Measurements from ENCODE around the gene MON2. TPM values are rescaled to one million over a fixed set of nuclear protein-coding genes. Genes with fewer than 3 reads are reported as not detected.

Gene MON2
- total and polyA plus RNA-seq, 2 donors from 2014 or later = 11.6 to 57.9 TPM

GRCh38 chr12:62537551-62537950, 70.9 kb downstream of the MON2 start:
- peaks cover 0 to 13% (median 0%) of the 10 kb centered on the region in 3 donors for H3K4me1 ChIP-seq (ENCODE audit: control insufficient read depth in 2 of 3, insufficient read depth in 2 of 3, low read depth in 1 of 3, low read length in 3 of 3)
- intact Hi-C loops (cut with DNase I) = no loop called here

GRCh38 chr12:62540354-62540753, 73.7 kb downstream of the MON2 start:
- no peak overlapping the region for H3K9ac ChIP-seq (ENCODE audit: low read length in 3 of 3)
- H3K27ac ChIP-seq (ENCODE audit: low read depth in 2 of 2, low read length in 2 of 2) = no peak overlapping the region
- intact Hi-C loops (cut with DNase I) = no loop called here
- no peaks in the 10 kb centered on the region for H3K9me3 ChIP-seq (ENCODE audit: control insufficient read depth in 2 of 3, insufficient read depth in 1 of 3, low read length in 3 of 3)
- H3K36me3 ChIP-seq (ENCODE audit: control insufficient read depth in 2 of 3, insufficient read depth in 3 of 3, low read length in 3 of 3) = peaks cover 0 to 12% (median 7%) of the 10 kb centered on the region in 3 donors
- H3K27me3 ChIP-seq (ENCODE audit: control insufficient read depth, insufficient read depth, low read length) = no peaks in the 10 kb centered on the region
- H3K4me1 ChIP-seq (ENCODE audit: control insufficient read depth in 2 of 3, insufficient read depth in 2 of 3, low read depth in 1 of 3, low read length in 3 of 3) = peaks cover 0 to 7% (median 0%) of the 10 kb centered on the region in 3 donors
- no peak for DNase-seq
- no peak overlapping the region for H3K4me3 ChIP-seq (ENCODE audit: low read length in 3 of 3)
- TF ChIP-seq CTCF (IDR thresholded peaks at IDR 0.05; ENCODE audit: borderline replicate concordance, extremely low read depth, insufficient read depth) = no peak
- FAIRE-seq = no peak

More at GRCh38 chr12:62537551-62537950, 70.9 kb downstream of the MON2 start:
- Histone ChIP-seq H3K27ac (ENCODE audit: low read depth in 2 of 2, low read length in 2 of 2) (no peak overlapping the region), H3K9ac (ENCODE audit: low read length in 3 of 3) (no peak overlapping the region), H3K9me3 (ENCODE audit: control insufficient read depth in 2 of 3, insufficient read depth in 1 of 3, low read length in 3 of 3) (no peaks in the 10 kb centered on the region), H3K36me3 (ENCODE audit: control insufficient read depth in 2 of 3, insufficient read depth in 3 of 3, low read length in 3 of 3) (peaks cover 3 to 7% (median 5%) of the 10 kb centered on the region in 3 donors), H3K27me3 (ENCODE audit: control insufficient read depth, insufficient read depth, low read length) (no peaks in the 10 kb centered on the region), H3K4me3 (ENCODE audit: low read length in 3 of 3) (no peak overlapping the region)
- FAIRE-seq (peak; percentile 85), DNase-seq (peak in 1 of 5 donors; percentile 17)
- TF ChIP-seq CTCF (IDR thresholded peaks at IDR 0.05; ENCODE audit: borderline replicate concordance, extremely low read depth, insufficient read depth) = no peak

- intact Hi-C loops (cut with DNase I) = no loop called here
Measured at GRCh38 chr12:62542814-62543213, 76.2 kb downstream of the MON2 start.

More at GRCh38 chr12:62542814-62543213, 76.2 kb downstream of the MON2 start:
- H3K4me1 ChIP-seq (ENCODE audit: control insufficient read depth in 2 of 3, insufficient read depth in 2 of 3, low read depth in 1 of 3, low read length in 3 of 3) = peaks cover 0 to 2% (median 0%) of the 10 kb centered on the region in 3 donors
- H3K36me3 ChIP-seq (ENCODE audit: control insufficient read depth in 2 of 3, insufficient read depth in 3 of 3, low read length in 3 of 3) = peaks cover 5 to 22% (median 8%) of the 10 kb centered on the region in 3 donors
- no peaks in the 10 kb centered on the region for H3K9me3 ChIP-seq (ENCODE audit: control insufficient read depth in 2 of 3, insufficient read depth in 1 of 3, low read length in 3 of 3)
- FAIRE-seq (no peak), DNase-seq (no peak)
- H3K27me3 ChIP-seq (ENCODE audit: control insufficient read depth, insufficient read depth, low read length) = no peaks in the 10 kb centered on the region
- no peak overlapping the region for H3K9ac ChIP-seq (ENCODE audit: low read length in 3 of 3)
- H3K27ac ChIP-seq (ENCODE audit: low read depth in 2 of 2, low read length in 2 of 2) = no peak overlapping the region
- H3K4me3 ChIP-seq (ENCODE audit: low read length in 3 of 3) = no peak overlapping the region
- no peak for TF ChIP-seq CTCF (IDR thresholded peaks at IDR 0.05; ENCODE audit: borderline replicate concordance, extremely low read depth, insufficient read depth)
